Cardiac fibroblast (primary cell): ENCODE measurements around the gene PPIP5K1.

ENCODE experiments used
- DNase-seq, 2 donors: peaks; one replicate each; pipeline versions ENCODE4 v3.0.0 to v3.0.0-alpha.2; 2010; ENCODE audit warnings: low read depth in 2 of 2
- H3K4me3 ChIP-seq, 2 donors: replicated peaks in 1 of 2; 1 replicate in 1 of 2; 2 replicates in 1 of 2; pipeline ENCODE4 v1.5.1; 2011; ENCODE audit warnings: low read depth in 2 of 2, low read length in 2 of 2, mild to moderate bottlenecking in 2 of 2, moderate library complexity in 1 of 2
- TF ChIP-seq, protein P1 (sequence below): IDR thresholded peaks from one replicate; pipeline ENCODE4 v1.5.1; 2011; ENCODE audit warnings: low read depth, mild to moderate bottlenecking, low read length, inconsistent platforms

Gene PPIP5K1

DNA sequence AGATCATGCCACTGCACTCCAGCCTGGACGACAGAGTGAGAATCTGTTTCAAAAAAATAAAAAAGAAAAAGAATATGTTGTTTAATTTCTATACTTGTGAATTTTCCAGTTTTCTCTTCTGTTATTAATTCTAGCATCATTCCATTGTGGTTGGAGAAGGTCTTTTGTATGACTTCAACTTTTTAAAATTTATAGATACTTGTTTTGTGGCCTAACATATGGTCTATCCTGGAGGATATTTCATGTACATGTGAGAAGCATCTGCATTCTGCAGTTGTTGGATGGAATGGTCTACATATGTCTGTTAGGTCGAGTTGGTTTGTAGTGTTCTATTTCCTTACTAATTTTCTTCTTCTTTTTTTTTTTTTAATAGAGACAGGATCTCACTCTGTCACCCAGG, 37.0 kb downstream of the PPIP5K1 start:
- no peak for DNase-seq
- H3K4me3 ChIP-seq: no peak overlapping the region
- TF ChIP-seq, protein P1, sequence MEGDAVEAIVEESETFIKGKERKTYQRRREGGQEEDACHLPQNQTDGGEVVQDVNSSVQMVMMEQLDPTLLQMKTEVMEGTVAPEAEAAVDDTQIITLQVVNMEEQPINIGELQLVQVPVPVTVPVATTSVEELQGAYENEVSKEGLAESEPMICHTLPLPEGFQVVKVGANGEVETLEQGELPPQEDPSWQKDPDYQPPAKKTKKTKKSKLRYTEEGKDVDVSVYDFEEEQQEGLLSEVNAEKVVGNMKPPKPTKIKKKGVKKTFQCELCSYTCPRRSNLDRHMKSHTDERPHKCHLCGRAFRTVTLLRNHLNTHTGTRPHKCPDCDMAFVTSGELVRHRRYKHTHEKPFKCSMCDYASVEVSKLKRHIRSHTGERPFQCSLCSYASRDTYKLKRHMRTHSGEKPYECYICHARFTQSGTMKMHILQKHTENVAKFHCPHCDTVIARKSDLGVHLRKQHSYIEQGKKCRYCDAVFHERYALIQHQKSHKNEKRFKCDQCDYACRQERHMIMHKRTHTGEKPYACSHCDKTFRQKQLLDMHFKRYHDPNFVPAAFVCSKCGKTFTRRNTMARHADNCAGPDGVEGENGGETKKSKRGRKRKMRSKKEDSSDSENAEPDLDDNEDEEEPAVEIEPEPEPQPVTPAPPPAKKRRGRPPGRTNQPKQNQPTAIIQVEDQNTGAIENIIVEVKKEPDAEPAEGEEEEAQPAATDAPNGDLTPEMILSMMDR: no peak

- DNase-seq: no peak
- TF ChIP-seq, protein P1: no peak
- no peak overlapping the region for H3K4me3 ChIP-seq
Observed at GRCh38 chr15:43552256-43552655, 37.8 kb downstream of the PPIP5K1 start.

- DNase-seq: peak; percentile 54 to 64
- H3K4me3 ChIP-seq: no peak overlapping the region
- TF ChIP-seq, protein P1: no peak
Observed at GRCh38 chr15:43550527-43551363, 39.3 kb downstream of the PPIP5K1 start.

DNA sequence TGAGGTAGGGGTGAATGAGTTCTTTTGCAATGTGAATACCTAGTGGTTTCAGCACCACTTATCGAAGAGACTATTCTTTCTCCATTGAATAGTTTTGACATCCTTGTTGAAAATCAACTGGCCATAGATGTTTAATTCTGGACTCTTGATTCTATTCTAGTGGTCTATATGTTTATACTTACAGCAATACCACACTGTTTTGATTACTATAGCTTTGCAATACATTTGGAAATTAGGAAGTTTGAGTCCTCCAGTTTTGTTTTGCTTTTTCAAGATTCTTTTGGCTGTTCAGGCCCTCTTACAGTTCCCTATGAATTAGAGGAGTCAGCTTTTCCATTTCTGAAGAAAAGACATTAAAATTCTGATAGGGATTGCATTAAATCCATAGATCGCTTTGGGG, 42.5 kb downstream of the PPIP5K1 start:
- TF ChIP-seq, protein P1: no peak
- no peak for DNase-seq
- H3K4me3 ChIP-seq: no peak overlapping the region

DNA sequence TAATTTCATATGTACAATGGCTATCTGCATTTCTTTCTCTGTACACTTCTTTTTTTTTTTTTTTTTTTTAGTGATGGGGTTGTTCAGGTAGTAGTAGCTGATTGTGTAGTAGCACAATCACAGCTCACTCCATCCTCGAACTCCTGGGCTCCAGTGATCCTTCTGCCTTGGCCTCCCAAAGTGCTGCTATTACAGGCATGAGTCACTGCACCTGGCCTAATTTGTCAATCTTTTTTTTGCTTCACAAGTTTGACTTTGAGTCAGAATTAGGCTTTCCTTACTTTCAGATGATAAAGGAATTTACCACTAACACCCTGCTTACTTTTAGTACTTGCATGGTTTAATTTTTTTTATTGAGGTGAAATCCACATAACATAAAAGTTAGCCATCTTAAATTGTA, 44.6 kb downstream of the PPIP5K1 start:
- TF ChIP-seq, protein P1: no peak
- no peak overlapping the region for H3K4me3 ChIP-seq
- DNase-seq: no peak

DNA sequence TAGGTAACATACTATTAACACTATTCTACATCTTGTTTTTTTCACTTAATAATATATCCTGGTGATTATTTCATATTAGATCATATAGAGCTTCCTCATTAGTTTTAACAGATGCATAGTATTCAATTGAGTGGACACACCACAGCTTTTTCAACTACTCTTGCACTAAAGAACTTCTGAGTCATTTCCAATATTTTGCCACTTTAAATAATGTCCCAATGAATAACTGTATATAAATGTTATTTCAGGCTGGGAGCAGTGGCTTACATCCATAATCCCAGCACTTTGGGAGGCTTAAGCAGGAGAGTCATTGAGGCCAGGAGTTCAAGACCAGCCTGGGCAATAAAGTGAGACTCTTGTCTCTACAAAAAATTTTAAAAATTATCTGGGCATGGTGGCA, 45.7 kb downstream of the PPIP5K1 start:
- TF ChIP-seq, protein P1: no peak
- peak in 1 of 2 donors; percentile 32 for DNase-seq
- no peak overlapping the region for H3K4me3 ChIP-seq
